HS-5 (cell line): ENCODE results near the gene DOCK1.

ENCODE experiments used
- DNase-seq: peaks from one replicate; pipeline ENCODE4 v3.0.0-alpha.2; 2012; ENCODE audit warnings: low read depth

The DOCK1 gene

DNA sequence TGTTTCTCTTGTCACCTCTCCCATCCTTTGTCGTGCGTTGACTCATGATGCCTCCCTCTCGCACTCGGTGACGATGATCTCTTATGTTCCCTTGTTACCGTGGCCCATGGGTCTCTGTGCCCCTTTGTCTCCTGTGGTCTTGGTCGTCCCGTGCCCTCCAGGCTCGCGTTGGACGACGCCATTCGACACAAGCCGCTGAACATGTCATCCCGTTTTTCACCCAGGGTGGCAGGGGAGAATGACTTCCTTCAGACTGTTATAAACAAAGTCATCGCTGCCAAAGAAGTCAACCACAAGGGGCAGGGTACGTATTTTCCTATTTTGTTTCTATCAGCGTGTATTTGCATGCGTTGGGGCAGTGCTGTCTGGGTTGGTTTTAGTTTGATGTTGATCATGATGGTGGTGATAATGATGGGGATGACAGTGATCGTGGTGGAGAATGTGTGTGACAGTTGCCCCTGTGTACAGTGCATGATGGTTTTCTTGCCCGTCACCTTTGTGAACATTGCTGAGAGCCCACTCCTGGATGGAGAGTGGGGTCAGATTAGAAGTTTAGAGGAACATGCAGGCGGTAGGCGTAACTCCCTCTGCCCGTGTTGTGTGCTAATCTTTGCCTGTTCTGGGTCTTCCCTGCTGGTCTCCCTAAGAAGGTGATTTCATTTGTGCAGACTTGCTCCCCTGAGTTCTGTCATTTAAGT, 107.0 kb downstream of the DOCK1 start:
- DNase-seq = no peak

DNA sequence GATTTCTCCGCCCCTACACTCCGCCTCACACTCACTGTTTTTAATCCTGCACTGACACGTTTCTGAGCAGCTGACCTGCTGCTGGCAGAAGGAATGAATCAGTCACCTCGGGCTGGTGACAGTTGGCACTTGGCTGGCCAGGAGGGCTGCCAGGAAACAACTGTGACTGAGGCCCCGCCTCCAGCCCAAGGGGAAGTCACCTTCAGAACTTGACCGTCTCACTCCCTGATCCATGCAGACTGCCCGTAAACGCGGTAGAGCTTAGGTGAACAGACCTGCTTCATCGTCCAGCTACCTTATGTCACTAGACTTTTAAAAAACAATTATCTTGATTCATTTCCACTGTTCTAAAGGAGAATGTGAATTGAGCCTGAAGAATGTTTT, 107.5 kb downstream of the DOCK1 start:
- no peak for DNase-seq

DNA sequence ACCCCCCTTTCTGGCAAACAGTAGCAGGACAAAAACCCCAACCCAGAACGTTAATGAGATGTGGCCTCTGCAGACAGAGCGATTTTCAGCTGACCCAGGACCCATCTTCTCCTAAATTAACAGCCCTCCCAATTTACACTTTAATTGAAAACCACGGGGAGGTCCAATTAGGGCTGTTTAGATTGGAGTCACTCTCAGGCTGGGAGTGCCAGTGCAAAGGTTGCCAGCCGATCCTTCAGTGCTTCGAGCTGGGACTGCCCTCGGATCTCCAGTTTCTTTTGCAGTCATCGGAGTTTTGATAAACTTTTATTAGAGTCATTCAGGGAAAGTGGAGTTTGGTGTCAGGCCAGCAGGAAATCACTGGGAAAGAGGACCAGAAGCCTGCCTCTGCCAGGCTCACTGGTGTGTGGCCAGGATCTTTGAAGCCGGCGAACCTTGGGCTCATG, 108.0 kb downstream of the DOCK1 start:
- no peak for DNase-seq

DNA sequence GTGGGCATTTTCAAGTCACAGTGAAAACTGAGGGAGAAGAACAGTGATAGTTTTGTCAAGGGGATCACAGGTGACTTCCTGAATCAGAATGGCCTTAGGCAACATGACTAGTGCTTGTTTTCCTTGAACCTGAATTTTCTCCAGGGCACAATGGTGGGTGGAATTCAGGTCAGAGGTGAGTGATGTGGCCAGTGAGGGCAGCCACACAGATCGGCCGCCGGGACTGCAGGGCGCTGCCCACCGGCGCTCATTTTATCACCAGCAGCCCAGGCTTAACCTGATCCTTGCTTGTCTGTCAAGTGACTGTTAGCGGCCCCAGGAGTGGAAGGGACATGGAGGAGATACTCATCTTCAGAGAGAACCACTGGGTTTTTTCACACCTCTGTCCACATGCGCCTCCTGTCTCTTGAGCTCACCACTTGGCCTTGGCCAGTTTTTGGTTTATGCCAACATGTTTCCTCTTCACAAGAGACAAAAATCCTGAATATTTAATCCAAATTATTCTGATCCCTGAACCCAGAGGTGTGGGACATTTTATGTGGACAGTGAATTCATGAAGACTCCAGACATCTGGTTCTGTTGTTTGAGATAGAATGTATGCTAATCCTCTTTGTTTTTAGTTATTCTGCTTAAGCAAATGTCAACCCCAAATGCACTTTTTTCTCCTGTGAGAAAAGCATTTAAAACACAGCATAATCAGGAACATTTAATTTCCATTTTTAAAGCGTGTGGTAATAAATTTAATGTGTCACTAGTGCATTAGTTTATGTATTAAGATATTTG, 108.7 kb downstream of the DOCK1 start:
- no peak for DNase-seq

DNA sequence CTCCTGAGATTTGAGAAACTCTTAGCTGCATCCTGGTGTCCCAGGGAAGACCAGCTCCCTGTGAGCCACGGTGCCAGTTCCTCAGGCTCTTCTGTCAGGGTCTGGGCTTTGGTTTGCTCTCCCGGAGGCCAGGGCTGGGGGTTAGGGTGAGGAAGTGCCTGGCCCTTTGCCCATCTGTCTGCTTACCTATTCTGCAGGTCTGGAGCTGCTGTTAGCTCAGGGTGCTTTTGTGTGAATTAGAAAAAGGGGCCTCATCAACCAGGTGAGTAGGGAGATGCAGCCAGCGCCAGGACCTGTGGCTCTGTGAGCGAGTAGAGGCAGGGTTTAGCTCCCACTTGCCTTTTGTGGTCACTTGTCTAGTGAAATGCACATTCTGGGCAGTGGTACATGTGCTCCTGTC, 109.4 kb downstream of the DOCK1 start:
- DNase-seq = no peak

DNA sequence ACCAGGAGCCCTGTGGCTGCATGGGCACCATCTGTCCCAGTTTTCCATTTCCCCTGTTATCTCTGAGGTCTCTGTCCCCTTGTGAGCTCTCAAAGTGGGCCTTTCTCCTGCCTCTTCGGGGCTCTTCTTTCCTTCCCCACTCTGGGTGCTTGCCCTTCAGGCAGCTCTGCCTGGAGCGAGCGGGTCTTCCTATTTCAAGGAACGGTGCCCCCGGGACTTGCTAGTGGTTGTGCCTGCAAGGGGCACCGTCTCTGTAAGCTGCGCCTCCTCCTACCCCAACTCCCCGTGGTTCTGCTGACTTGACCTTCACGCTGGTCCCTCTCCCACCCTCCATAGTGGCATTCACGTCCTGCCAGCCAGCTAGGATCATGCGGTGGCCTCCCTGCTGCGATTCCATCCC, 110.1 kb downstream of the DOCK1 start:
- DNase-seq = no peak

DNA sequence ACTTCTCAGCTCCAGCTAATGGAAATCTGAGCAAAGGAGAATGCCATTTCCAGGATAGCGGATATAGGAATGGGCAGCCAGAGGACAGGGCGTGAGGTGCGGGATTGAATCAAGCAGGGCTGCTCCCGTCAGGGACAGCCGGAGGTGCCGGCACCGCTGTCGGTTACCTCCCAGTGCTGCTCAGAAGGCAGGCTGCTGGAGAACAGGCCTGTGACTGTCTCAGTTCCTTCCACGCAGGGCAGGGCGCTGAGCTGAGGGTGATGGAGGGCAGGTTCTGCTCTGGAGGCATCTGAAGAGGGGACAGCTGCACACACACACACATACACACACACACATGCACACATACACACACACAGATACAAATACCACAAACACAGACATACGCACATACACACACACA, 111.1 kb downstream of the DOCK1 start:
- DNase-seq = no peak

DNA sequence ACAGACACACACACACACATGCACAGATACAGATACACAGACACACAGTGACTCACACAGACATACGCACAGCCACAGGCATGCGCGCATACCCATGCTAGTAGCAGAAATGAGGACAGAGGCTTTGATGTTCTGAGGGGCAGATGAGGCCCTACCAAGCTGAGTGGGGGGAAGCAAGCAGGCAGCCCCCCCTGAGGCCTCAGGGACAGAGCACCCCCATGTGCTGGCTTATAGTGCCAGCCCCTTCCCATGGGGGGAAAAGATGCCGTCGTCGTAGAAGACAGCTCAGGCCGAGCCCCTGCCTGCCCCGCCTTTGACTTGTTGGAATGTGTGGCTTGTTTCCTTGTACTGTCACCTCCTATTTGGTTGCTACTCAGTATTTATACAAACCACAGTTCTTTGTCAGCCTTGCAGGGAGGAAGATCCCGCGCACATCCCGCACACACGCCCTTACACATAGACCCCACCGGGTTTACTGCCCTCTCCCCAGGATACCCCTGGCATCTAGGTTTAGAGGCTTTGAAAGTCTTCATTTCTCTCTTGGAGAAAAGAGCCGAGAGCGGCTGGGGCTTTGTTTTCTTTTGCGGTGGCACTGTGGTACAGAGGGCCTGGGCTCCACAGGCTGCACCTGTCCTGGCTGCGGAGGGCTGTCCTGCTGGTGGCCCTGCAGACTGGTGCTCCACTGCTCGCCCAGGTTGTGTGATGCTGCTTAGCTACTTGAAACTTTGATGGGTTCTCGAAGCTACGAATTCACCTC, 112.5 kb downstream of the DOCK1 start:
- no peak for DNase-seq

DNA sequence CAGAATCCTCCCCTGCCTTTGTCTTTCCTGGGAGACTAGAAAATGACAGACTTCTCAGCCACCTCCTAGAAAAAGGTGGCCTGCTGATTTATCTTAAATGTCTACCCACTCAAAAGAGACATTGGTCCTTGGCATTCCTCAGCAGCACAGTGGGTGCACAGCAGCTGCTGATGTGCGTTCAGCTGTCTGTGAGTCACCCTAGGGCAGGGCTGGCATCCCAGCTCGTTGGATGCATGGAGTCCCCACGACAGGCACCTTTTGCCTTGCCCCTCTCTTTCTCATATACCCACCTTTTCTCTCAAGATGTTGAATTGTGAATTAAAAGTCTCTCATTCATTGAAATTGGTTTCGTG, 113.0 kb downstream of the DOCK1 start:
- DNase-seq = no peak

DNA sequence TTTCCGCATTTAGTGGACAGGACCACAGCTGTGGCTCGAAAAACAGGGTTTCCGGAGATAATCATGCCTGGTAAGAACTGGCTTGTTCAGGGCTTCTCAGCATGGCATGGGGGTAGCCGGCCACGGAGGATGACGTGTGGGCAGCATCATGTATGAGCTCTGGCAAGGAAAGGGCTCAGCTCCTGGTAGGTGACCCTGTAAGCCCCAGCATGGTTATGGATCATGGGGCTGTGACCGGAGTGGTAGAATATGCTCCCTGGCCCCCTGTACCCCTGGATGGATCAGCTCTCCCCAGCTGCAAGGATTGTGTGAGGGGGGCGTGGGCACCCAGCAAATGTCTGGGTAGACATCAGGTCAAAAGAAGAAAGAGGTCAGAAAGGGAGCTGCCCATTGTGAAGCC, 113.5 kb downstream of the DOCK1 start:
- DNase-seq = no peak

DNA sequence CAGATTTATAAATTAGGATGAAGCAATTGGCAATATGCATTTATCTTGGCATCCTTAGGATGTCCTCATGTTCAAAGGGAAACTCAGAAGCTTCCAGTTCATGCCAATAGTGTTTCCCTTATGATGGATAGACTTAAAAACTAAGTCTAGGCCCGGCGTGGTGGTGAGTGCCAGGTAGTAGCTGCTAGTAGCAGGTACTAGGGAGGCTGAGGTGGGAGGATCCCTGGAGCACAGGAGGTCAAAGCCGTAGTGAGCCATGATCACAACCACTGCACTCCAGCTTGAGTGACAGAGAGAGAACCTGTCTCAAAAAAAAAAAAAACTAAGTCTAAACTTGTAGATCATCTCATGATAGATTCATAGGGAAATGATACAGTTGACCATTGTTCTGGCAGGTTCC, 115.0 kb downstream of the DOCK1 start:
- DNase-seq = no peak

DNA sequence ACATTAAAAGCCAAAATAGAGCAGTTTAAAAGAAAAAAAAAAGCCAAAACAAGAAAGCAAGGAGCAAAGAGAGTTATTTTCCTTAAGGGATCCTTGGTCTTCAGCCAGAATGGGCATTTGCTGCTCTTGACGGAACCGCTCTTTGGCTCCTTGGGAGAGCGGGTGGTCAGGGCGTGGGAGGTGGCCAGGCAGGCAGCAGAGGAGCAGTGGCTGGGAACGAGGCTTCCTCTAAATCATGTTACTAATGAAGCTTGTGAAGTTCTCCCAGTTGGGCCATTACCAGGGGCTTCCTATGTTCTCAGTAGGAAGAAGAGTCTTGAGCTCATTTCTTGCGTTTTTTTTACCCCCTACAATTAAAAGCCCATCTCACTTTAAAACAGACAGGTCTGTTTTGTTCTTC, 116.6 kb downstream of the DOCK1 start:
- no peak for DNase-seq

DNA sequence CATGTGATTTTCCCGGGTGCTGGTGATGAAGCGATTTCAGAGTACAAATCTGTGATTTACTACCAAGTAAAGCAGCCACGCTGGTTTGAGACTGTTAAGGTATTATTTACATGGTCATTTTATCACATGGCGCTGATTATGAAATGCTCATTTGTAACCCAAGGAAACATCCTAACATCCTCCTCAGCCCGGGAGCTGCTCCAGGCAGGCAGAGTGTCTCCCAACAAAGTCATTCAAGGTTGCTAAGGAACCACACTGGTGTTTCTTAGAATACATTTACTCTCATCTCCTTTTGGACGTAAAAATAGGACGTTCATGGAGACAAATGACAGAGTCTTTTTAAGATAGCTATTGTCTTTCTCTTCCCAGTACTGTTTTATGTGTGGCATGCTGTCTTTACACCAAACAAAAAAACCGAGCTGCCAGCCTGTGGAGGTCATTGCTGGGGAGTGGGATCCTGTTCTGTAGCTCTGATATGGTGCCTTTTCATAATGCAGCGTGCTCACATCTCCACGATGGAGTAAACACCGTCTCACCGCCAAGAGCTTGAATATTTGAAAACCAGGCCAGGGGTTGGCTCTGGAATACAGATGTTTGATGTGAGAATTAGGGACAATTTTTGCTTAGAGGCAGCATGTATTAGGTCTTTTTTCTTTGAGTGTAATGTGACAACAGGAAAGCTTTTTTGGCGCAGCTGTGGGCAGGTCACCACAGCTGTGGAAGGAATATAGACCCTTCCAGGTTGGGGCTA, 119.6 kb downstream of the DOCK1 start:
- DNase-seq = no peak

DNA sequence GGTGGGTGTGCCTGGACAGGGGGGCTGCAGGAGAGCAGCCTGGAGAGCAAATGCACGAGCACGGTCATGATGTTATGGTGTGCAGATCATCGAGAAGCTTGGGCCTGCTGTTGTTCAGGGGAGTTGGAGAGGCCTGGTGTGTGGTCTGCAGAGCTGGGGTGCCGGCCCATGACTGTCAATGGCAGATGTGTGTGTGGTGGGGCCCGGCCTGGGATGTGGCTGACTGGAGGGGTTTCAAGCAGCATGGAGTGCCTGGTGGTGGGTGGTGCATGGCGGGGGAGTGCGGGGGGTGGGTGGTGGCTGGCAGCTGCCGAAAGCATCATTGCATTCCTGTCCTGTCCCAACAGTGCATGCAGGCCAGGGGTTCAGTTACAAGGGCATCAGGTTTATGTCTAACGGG, 122.6 kb downstream of the DOCK1 start:
- no peak for DNase-seq

DNA sequence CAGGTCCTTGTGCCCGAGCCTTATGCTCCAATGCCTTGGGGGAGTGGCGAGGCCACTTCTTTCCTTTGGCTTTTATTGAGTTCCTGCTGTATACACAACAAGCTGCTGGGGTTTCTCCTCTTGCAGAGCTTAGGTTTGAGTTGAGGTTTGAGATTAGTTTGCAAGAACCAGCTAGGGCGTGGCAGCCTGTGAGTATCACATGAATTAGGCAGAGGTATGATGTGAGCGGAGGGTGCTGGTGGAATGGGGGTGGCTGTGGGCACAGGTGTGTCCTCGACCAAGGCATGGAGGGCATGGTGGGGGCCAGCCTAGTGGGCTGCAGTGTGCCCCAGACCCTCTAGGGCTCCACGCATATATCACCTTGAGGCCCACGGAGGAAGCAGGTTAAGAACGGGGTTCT, 123.3 kb downstream of the DOCK1 start:
- no peak for DNase-seq

DNA sequence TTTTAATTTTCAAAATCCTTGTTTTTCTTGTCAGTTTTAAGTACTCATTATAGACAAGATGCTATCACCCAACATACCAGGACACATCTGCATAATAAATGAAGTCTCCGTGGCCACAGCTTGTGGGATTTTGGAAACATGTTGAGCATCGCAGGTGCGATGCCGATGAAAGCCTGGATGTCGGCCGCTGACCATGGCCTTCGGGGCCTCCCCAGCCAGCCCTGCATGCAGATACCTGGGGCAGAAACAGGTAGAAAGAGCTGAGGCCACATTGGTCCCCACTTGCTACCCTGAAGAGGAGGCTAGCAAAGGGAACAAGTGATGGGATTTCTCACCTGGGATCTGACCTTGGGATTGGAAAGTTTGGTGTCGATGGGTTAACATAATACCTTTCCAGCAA, 123.8 kb downstream of the DOCK1 start:
- DNase-seq = no peak

DNA sequence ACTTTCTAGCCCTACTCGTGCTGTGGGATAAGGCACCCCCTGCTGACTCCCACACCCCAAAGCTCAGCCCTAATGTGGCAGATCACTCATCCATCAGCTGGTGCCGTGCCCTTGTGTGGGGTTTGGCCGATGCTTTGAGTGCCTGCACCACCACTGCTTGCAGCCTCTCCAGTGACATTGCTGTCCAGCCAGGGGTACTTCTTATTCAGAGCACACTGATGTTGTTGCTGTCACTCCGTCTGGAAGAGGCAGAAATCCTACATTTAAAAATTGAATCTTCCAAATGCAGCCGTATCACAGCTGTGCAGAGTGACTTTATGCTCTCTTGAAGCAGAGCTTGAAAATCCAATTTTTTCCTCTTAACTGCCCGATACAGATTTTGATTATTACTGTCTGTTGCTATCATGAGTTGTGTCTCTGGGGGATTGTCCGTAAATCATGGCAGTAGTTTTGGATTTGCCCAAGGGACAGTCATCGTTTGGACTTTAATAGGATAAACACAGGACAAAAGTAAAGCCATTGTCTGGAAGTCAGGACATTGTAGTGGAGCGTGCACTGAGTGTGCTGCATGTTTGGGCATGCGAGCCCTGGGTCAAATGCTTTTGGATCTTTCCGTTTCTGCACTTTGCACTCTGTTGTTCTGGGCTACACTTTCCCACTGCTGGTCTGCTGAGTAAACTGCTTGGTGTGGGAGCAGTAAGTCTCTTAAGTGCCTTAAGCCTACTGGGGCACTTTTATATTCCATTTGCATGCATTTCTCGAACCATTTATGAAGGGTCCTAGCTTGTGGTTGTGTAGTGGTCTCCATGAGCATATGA, 128.2 kb downstream of the DOCK1 start:
- DNase-seq = no peak

DNA sequence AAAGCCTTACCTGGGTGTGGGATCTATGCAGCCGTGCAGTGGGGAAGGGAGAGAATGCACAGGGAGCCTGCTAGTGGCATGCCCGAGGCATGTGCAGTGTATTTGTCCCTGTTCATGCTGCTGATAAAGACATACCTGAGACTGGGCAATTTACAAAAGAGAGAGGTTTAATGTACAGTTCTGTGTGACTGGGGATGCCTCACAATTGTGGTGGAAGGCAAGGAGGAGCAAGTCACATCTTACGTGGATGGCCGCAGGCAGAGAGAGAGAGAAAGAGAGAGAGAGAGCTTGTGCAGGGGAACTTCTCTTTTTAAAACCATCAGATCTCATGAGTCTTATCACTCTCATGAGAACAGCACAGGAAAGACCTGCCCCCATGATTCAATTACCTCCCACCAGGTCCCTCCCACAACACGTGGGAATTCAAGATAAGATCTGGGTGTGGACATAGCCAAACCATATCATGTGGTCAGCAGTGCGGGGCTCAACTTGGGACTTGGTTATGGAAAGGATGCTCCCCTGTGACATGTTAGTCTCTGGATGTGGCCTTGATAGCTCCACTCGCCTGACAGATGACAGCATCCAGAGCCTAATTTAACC, 128.9 kb downstream of the DOCK1 start:
- no peak for DNase-seq

DNA sequence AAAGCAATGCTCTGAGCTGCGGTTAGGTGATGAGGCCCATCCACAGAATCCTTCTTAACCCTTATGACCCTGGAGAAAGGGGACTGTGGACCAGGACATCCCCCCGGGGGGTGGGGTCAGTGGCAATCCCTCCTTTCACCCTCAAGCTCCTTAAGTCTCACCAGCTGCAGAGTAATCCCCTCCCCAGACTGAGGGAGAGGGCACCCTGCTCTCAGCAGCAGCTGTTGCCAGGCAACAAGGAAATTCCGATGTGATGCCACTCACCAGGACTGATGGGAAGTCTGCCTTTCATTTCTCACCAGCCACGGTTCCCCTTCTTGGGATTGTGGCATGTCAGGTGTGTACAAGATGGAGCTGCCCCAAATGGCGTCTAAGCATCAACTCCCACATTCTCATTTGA, 129.6 kb downstream of the DOCK1 start:
- no peak for DNase-seq

DNA sequence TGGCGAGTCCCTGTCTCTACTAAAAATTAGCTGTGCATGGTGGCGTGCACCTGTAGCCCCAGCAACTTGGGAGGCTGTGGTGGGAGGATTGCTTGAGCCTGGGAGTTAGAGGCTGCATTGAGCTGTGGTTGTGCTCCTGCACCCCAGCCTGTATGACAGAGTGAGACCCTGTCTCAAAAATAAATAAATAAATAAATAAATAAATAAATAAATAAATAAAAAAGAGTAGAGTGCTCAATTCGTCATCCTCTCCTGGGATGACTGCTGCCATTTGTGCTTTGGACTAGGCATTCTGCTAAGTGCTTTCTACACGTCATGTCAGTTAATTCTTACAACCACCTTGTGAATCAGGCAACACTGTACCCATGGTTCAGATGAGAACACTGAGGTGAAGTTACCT, 130.6 kb downstream of the DOCK1 start:
- DNase-seq = no peak

DNA sequence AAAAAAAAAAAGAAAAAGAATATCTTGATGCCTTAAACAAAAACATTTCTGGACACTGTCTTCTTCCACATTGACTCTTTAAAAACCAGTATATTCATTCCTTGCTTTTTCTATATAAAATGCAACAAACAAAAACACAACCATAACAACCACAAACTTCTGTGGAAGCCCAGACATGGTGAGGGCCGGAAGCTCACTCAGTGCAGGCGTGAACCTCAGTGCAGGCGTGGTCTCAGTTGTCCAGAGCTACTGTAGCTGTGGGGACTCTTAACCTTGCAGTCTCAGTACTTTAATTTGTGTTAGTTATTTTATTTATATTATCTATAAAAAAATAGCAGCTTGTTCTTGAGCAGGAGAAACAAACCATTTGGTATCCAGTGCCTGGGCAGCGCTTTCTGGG, 131.8 kb downstream of the DOCK1 start:
- DNase-seq = no peak
